Breast epithelium (tissue), 3 donors: Measurements from ENCODE around the gene SEC14L5.

ENCODE experiments used
- POLR2A ChIP-seq: fragments of 450-650 bp; IDR thresholded peaks from one replicate; pipeline ENCODE4 v1.6.1; 2016; ENCODE audit warnings: antibody characterized with exemption, mild to moderate bottlenecking, moderate library complexity
- TF ChIP-seq, protein P1 (sequence below), 3 donors: fragments of 450-650 bp; IDR thresholded peaks; one replicate each; pipeline ENCODE4 v1.5.1; 2016 to 2017; ENCODE audit warnings: antibody characterized with exemption in 3 of 3, mild to moderate bottlenecking in 3 of 3, moderate library complexity in 3 of 3

DNA sequence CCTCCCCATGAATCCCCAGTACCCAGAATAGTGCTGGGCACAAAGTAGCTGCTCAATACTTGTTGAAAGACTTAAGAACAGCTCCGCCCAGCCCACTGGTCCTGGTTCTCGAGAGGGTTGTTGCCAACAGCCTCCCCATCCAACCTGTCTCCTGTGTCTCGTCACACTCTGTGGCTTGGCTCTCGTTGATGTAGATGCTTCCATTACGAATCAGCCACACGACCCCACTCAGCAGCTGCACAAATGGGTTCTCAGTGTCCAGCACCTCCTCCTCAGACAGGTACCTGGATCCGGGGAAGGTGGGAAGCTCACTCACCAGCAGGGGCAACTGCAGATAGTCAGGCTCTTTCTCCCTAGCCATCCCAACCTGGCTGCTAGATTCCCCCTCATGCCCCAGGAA lies 73.5 kb downstream of the SEC14L5 start:
- TF ChIP-seq, protein P1, sequence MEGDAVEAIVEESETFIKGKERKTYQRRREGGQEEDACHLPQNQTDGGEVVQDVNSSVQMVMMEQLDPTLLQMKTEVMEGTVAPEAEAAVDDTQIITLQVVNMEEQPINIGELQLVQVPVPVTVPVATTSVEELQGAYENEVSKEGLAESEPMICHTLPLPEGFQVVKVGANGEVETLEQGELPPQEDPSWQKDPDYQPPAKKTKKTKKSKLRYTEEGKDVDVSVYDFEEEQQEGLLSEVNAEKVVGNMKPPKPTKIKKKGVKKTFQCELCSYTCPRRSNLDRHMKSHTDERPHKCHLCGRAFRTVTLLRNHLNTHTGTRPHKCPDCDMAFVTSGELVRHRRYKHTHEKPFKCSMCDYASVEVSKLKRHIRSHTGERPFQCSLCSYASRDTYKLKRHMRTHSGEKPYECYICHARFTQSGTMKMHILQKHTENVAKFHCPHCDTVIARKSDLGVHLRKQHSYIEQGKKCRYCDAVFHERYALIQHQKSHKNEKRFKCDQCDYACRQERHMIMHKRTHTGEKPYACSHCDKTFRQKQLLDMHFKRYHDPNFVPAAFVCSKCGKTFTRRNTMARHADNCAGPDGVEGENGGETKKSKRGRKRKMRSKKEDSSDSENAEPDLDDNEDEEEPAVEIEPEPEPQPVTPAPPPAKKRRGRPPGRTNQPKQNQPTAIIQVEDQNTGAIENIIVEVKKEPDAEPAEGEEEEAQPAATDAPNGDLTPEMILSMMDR (IDR thresholded peaks at IDR 0.05): no peak
- TF ChIP-seq POLR2A: no peak
